HepG2 (cell line): ENCODE results near the gene C2orf81. TPM values are rescaled to one million over a fixed set of nuclear protein-coding genes. Genes with fewer than 3 reads are reported as not detected.

Source experiments
- ATF7 ChIP-seq, 2 experiments: fragments of 450-650 bp in 1 of 2; sonication (generic) in 1 of 2; formaldehyde crosslinking in 1 of 2; IDR thresholded peaks; 2 replicates each; pipeline versions ENCODE4 v1.4.0 to v1.6.1; 2016 to 2020; ENCODE audit warnings: antibody characterized with exemption in 1 of 2, mild to moderate bottlenecking in 1 of 2, missing genetic modification reagents in 1 of 2
- BCL3 ChIP-seq: sonication (generic); formaldehyde crosslinking; IDR thresholded peaks from 2 replicates; pipeline ENCODE4 v1.5.1; 2020; ENCODE audit warnings: mild to moderate bottlenecking, missing genetic modification reagents, moderate library complexity
- LRRFIP1 ChIP-seq: sonication (generic); formaldehyde crosslinking; conservative IDR thresholded peaks from 2 replicates; pipeline ENCODE4 v1.4.0; 2020; ENCODE audit warnings: missing genetic modification reagents
- MAFF ChIP-seq: IDR thresholded peaks from 2 replicates; pipeline ENCODE4 v1.6.1; 2011; ENCODE audit warnings: low read depth, low read length, improper control_type of control experiment
- NFIC ChIP-seq: IDR thresholded peaks from 2 replicates; pipeline ENCODE4 v1.6.1; 2012; ENCODE audit warnings: mild to moderate bottlenecking, low read length, inconsistent platforms
- SAFB2 ChIP-seq: sonication (generic); formaldehyde crosslinking; IDR thresholded peaks from 2 replicates; pipeline ENCODE4 v1.5.1; 2020; ENCODE audit warnings: missing genetic modification reagents, low read depth, mild to moderate bottlenecking, borderline replicate concordance
- TAF15 ChIP-seq: fragments of 200-400 bp; formaldehyde crosslinking; IDR thresholded peaks from one replicate; pipeline ENCODE4 v1.6.1; 2018; ENCODE audit warnings: mild to moderate bottlenecking, low read depth, low read length; ENCODE audit not compliant: poor library complexity, severe bottlenecking
- ZBTB46 ChIP-seq: sonication (generic); formaldehyde crosslinking; IDR thresholded peaks from 2 replicates; pipeline ENCODE4 v1.4.0; 2020; ENCODE audit warnings: mild to moderate bottlenecking, missing genetic modification reagents, borderline replicate concordance
- ZFP62 ChIP-seq: sonication (generic); formaldehyde crosslinking; IDR thresholded peaks from 2 replicates; pipeline ENCODE4 v1.4.0; 2020; ENCODE audit warnings: missing genetic modification reagents
- ZFY ChIP-seq: sonication (generic); formaldehyde crosslinking; IDR thresholded peaks from 2 replicates; pipeline ENCODE4 v1.4.0; 2020; ENCODE audit warnings: missing genetic modification reagents
- ZNF430 ChIP-seq: sonication (generic); formaldehyde crosslinking; IDR thresholded peaks from 2 replicates; pipeline ENCODE4 v1.9.0; 2021; ENCODE audit warnings: mild to moderate bottlenecking, missing genetic modification reagents
- ZNF713 ChIP-seq: sonication (generic); formaldehyde crosslinking; IDR thresholded peaks from 2 replicates; pipeline ENCODE4 v1.4.0; 2020; ENCODE audit warnings: mild to moderate bottlenecking, missing genetic modification reagents
- polyA plus RNA-seq, 8 experiments: library from polyadenylated mRNA; depleted of rRNA in 3 of 8; stranded (reverse) in 7 of 8; unstranded in 1 of 8; fragments of >200 nt; fragmentation: Illumina TruSeq in 4 of 8; extraction: Trizol in 4 of 8; gene quantifications; 2 replicates each; pipeline versions ENCODE4 v1.2.1 to v1.2.3, GENCODE V29; 2011 to 2016; ENCODE audit warnings: low read depth in 4 of 8, missing spikeins in 1 of 8, mixed read lengths in 1 of 8; ENCODE audit not compliant: insufficient read depth in 1 of 8
- total RNA-seq, 5 experiments: library from RNA; depleted of rRNA; stranded (reverse); fragments of >200 nt; fragmentation: Illumina TruSeq; extraction: Trizol; gene quantifications; 2 replicates each; pipeline ENCODE4 v1.2.3, GENCODE V29; 2016; ENCODE audit warnings: low read depth in 1 of 5
- TF ChIP-seq, protein P1 (sequence below): IDR thresholded peaks from 2 replicates; pipeline ENCODE4 v1.6.1; 2012; ENCODE audit warnings: low read length, improper control_type of control experiment
- TF ChIP-seq, protein P2 (sequence below): sonication (generic); formaldehyde crosslinking; IDR thresholded peaks from 2 replicates; pipeline ENCODE4 v1.5.0; 2020; ENCODE audit warnings: mild to moderate bottlenecking, missing genetic modification reagents
- TF ChIP-seq, protein P3 (sequence below): sonication (generic); formaldehyde crosslinking; IDR thresholded peaks from 2 replicates; pipeline ENCODE4 v1.8.0; 2022; ENCODE audit warnings: mild to moderate bottlenecking, missing genetic modification reagents, borderline replicate concordance

Gene C2orf81
- total and polyA plus RNA-seq, 2 of the 13 experiments (the other 11 are each of a cell fraction or from before 2014, with no cell fraction given): 0.15 to 0.17 TPM

GRCh38 chr2:74429487-74430451 is 8.3 kb upstream of the C2orf81 start (continued):
- TF ChIP-seq, protein P1, sequence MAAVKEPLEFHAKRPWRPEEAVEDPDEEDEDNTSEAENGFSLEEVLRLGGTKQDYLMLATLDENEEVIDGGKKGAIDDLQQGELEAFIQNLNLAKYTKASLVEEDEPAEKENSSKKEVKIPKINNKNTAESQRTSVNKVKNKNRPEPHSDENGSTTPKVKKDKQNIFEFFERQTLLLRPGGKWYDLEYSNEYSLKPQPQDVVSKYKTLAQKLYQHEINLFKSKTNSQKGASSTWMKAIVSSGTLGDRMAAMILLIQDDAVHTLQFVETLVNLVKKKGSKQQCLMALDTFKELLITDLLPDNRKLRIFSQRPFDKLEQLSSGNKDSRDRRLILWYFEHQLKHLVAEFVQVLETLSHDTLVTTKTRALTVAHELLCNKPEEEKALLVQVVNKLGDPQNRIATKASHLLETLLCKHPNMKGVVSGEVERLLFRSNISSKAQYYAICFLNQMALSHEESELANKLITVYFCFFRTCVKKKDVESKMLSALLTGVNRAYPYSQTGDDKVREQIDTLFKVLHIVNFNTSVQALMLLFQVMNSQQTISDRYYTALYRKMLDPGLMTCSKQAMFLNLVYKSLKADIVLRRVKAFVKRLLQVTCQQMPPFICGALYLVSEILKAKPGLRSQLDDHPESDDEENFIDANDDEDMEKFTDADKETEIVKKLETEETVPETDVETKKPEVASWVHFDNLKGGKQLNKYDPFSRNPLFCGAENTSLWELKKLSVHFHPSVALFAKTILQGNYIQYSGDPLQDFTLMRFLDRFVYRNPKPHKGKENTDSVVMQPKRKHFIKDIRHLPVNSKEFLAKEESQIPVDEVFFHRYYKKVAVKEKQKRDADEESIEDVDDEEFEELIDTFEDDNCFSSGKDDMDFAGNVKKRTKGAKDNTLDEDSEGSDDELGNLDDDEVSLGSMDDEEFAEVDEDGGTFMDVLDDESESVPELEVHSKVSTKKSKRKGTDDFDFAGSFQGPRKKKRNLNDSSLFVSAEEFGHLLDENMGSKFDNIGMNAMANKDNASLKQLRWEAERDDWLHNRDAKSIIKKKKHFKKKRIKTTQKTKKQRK: no peak
- TF ChIP-seq ZNF430: no peak
- peak; percentile 65 for TF ChIP-seq MAFF
- no peak for TF ChIP-seq ATF7 (IDR thresholded peaks at IDR 0.05)
- TF ChIP-seq ATF7 (CRISPR knock-in tag; IDR thresholded peaks at IDR 0.05): peak; percentile 86
- TF ChIP-seq, protein P2, sequence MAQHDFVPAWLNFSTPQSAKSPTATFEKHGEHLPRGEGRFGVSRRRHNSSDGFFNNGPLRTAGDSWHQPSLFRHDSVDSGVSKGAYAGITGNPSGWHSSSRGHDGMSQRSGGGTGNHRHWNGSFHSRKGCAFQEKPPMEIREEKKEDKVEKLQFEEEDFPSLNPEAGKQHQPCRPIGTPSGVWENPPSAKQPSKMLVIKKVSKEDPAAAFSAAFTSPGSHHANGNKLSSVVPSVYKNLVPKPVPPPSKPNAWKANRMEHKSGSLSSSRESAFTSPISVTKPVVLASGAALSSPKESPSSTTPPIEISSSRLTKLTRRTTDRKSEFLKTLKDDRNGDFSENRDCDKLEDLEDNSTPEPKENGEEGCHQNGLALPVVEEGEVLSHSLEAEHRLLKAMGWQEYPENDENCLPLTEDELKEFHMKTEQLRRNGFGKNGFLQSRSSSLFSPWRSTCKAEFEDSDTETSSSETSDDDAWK: no peak
- TF ChIP-seq ZNF713: 0 out of 2 replicates have a peak, but pooled peaks have one; percentile 26
- TF ChIP-seq ZFY (CRISPR knock-in tag): peak; percentile 35
- peak; percentile 66 for TF ChIP-seq TAF15
- TF ChIP-seq ZFP62 (CRISPR knock-in tag): no peak
- TF ChIP-seq LRRFIP1: no peak
- TF ChIP-seq, protein P3, sequence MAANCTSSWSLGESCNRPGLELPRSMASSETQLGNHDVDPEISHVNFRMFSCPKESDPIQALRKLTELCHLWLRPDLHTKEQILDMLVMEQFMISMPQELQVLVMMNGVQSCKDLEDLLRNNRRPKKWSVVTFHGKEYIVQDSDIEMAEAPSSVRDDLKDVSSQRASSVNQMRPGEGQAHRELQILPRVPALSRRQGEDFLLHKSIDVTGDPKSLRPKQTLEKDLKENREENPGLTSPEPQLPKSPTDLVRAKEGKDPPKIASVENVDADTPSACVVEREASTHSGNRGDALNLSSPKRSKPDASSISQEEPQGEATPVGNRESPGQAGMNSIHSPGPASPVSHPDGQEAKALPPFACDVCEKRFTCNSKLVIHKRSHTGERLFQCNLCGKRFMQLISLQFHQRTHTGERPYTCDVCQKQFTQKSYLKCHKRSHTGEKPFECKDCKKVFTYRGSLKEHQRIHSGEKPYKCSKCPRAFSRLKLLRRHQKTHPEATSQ: no peak
- TF ChIP-seq BCL3 (CRISPR knock-in tag): peak; percentile 74; the same call in 1 of the 2 replicates
- TF ChIP-seq NFIC: no peak; the same call in 1 of the 2 replicates
- TF ChIP-seq ZBTB46 (CRISPR knock-in tag): peak; percentile 95; the same call in 1 of the 2 replicates
- peak; percentile 68 for TF ChIP-seq SAFB2 (CRISPR knock-in tag)
